NCI-H2196 treated with DMSO at 0.1 percent for 48 hours (cell line): ENCODE measurements around the gene CDRT15.
"Not testable (repeated sequence)": the region's sequence is repeated elsewhere in the genome, so short reads cannot be mapped to it uniquely, and the experiment has no call there.

Source experiments
- DNase-seq: peaks from one replicate; lab custom pipeline; 2025; ENCODE audit not compliant: unreplicated experiment; lab: John Stamatoyannopoulos, UW

CDRT15 gene

GRCh38 chr17:14236762-14237161 is at the start of gene CDRT15:
TSS of gene CDRT15 (minus strand) at chr17:14236862. CDS start at chr17:14236833, 29 bp downstream.
- not testable (repeated sequence) for DNase-seq

GRCh38 chr17:14282726-14283125 is 46.1 kb upstream of the CDRT15 start:
- no peak for DNase-seq

- DNase-seq: no peak
Measured at GRCh38 chr17:14281530-14281929, 44.9 kb upstream of the CDRT15 start.

GRCh38 chr17:14276535-14277250 is 40.0 kb upstream of the CDRT15 start:
- DNase-seq: no peak

GRCh38 chr17:14270508-14270907 is 33.8 kb upstream of the CDRT15 start:
- no peak for DNase-seq

GRCh38 chr17:14269473-14269872 is 32.8 kb upstream of the CDRT15 start:
- DNase-seq: no peak

- no peak for DNase-seq
Measured at GRCh38 chr17:14268264-14268663, 31.6 kb upstream of the CDRT15 start.

- DNase-seq: no peak
Measured at GRCh38 chr17:14261406-14261805, 24.7 kb upstream of the CDRT15 start.

GRCh38 chr17:14245629-14246028 is 9.0 kb upstream of the CDRT15 start:
- DNase-seq: no peak

GRCh38 chr17:14245002-14245401 is 8.3 kb upstream of the CDRT15 start:
- DNase-seq: no peak

- not testable (repeated sequence) for DNase-seq
Measured at GRCh38 chr17:14239271-14239670, 2.6 kb upstream of the CDRT15 start.

GRCh38 chr17:14236032-14236431 is 630 bp downstream of the CDRT15 start:
- not testable (repeated sequence) for DNase-seq

- not testable (repeated sequence) for DNase-seq
Measured at GRCh38 chr17:14235047-14235446, 1.6 kb downstream of the CDRT15 start.

- DNase-seq: not testable (repeated sequence)
Measured at GRCh38 chr17:14231187-14231586, 5.5 kb downstream of the CDRT15 start.

GRCh38 chr17:14228903-14229302 is 7.8 kb downstream of the CDRT15 start:
- DNase-seq: no peak

- no peak for DNase-seq
Measured at GRCh38 chr17:14227052-14227451, 9.6 kb downstream of the CDRT15 start.

- no peak for DNase-seq
Measured at GRCh38 chr17:14225254-14225980, 11.2 kb downstream of the CDRT15 start.

- no peak for DNase-seq
Measured at GRCh38 chr17:14222611-14223010, 14.1 kb downstream of the CDRT15 start.

GRCh38 chr17:14214271-14214670 is 22.4 kb downstream of the CDRT15 start:
- DNase-seq: no peak

- DNase-seq: no peak
Measured at GRCh38 chr17:14212401-14212800, 24.3 kb downstream of the CDRT15 start.

- DNase-seq: no peak
Measured at GRCh38 chr17:14211801-14212200, 24.9 kb downstream of the CDRT15 start.

GRCh38 chr17:14211246-14211645 is 25.4 kb downstream of the CDRT15 start:
- no peak for DNase-seq
